Fibroblast of peridontal ligament (primary cell): Measurements from ENCODE around the gene DUSP16.
"Not testable (repeated sequence)": the region's sequence is repeated elsewhere in the genome, so short reads cannot be mapped to it uniquely, and the experiment has no call there.

Experiments used
- DNase-seq: peaks from one replicate; pipeline ENCODE4 v3.0.0-alpha.2; 2010; ENCODE audit errors: extremely low read depth

DUSP16 gene

DNA sequence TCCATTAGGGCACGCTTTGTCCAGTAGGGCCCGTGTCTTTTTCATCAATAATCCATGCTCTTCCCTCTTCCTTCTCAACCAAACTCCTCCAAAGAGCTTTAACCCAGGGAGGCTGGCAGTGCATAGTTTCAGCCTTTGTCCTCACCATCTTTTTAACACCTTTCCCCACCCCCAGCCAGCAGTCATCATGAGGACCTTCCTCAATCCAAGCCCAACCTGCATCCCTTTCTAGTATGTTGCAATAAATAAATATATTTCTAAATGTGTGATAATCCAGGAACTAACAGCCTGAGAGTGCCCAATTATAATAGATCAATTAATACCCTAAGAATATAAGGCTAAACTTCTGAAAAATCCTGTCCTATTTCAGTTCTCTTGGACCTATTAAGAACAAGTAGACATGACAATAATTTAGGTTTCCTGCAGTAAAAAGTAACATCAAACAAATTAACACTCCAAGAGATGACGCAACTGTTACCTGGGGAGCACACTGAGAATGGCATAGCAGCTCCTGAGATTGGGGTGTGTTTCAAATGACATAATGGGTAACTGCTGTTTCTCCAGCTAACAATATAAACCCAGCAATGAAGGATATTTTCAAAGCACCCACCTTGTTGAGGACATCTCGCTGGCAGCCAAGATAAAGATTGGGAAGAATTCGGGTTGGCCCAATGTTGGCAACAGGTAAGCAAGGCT is 62.6 kb downstream of the DUSP16 start:
- DNase-seq, result no peak

GRCh38 chr12:12498210-12498609 is 64.5 kb downstream of the DUSP16 start:
- no peak for DNase-seq

DNA sequence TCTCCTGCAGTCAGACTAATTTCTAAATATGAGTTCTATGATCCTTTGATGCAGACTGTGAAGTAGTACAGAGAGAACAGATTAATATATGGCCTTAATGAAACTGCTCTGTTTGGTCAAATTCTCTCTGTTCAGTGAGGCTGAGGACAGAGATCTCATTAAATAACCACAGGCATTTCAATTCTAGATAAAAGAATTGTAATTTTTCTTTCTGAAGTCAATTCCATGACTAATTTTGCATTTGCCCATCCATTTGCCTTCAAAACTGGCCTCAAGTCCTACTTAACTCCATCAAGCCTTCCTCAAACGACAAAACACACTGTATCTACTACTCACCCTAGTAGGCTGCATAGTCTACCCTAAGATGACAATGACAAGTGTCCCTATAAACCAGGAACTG is 67.1 kb downstream of the DUSP16 start:
- no peak for DNase-seq

DNA sequence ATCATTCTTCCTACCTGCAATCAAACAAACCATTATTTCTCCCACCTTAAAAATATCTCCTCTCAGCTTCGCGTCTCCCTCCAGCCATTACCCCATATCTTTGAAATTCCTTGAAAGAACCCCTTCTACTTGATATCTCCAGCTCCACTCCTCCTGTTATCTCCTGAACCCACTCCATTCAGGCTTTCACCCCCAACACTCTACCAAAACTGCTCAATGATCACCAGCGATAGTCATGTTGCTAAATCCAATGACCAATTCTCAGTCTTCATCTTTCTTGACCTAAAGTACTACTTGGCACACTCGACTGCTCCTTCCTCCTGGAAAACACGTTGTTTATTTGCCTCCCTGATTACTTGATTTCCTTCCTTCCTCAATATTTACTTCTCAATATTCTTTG is 70.1 kb downstream of the DUSP16 start:
- no peak for DNase-seq

DNA sequence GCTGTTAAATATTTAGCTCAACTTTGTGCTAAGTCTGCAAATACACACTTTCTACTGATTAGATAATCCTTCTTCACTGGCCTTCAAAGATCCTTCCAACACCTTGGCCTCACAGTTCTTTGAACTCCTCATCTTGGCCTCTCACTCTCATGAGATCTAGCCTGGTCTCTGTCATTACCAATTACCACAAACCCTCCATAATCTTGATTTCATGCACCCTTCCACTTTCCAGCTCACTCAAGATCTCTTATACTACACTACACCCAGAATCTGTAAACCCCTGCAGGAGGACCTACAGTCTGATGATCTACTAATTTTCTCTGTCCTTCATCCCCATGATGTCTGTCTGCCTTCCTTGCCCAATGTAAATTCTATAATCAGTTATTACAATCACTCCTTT is 71.1 kb downstream of the DUSP16 start:
- DNase-seq, result no peak

- no peak for DNase-seq
Observed at GRCh38 chr12:12488823-12489550, 73.7 kb downstream of the DUSP16 start.

GRCh38 chr12:12488296-12488695 is 74.4 kb downstream of the DUSP16 start:
- no peak for DNase-seq

DNA sequence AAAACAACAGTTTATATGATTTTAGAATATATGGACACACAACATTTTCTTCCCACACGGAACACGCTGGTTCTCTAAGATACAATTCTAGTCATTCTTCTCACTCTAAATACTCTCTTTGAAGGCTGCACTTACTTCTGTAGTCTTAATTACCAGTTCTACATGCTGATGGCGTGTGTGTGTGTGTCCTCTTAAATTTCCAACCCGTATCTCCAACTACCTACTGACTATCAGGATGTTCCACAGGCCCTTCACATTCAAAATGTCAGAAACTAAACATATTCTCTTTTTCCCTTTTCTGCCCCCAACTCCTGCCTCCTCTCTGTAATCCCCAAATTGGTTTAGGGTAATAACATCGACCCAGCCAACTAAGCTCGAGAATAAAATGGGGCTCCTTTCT is 75.2 kb downstream of the DUSP16 start:
- DNase-seq, result no peak

GRCh38 chr12:12486661-12487240 is 75.9 kb downstream of the DUSP16 start:
- no peak for DNase-seq

DNA sequence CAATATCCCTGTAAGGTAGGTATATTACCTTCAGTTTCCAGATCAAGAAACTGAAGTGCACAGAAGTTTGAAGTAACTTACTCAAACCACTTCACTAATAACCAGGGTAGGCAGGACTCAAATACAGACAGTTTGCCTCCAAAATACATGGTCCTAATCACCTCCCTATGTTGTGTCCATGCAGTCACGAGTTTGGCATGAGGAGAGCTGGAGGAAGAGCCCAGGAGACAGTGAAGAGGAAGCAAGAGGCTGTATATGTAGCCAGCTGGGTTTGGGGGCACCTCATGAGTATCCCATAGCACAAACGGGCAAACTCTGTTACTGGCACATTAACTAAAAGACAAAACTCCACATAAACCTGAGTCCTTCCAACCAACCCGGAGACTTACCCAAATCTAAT is 79.2 kb downstream of the DUSP16 start:
- no peak for DNase-seq

GRCh38 chr12:12482959-12483358 is 79.7 kb downstream of the DUSP16 start:
- DNase-seq, result no peak

- DNase-seq, result no peak
Observed at GRCh38 chr12:12482150-12482761, 80.4 kb downstream of the DUSP16 start.

- DNase-seq, result no peak
Observed at GRCh38 chr12:12481631-12482030, 81.0 kb downstream of the DUSP16 start.

DNA sequence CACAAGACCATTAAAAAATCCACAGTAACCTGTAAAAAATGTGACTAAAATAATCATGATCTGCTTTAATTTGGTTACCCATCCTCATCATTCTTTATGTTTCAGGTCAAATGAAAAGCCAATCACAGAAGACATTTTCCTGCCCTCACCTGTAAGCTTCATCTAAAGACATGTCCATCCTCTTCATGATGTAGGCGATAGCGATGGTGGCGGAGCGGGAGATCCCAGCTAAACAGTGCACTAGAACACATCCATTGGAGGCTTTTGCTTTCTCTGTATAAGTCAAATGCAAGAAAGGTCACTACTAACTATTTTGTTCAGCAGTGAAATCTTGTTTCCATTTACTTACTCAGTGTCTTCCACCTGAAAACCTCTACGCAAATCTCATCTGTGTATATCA is 82.6 kb downstream of the DUSP16 start:
- DNase-seq, result no peak

GRCh38 chr12:12477532-12477890 is 85.2 kb downstream of the DUSP16 start:
- DNase-seq, result no peak

GRCh38 chr12:12476857-12477531 is 85.7 kb downstream of the DUSP16 start:
- no peak for DNase-seq

GRCh38 chr12:12474931-12475795 is 87.5 kb downstream of the DUSP16 start:
- no peak for DNase-seq

GRCh38 chr12:12474471-12474928 is 88.2 kb downstream of the DUSP16 start:
- no peak for DNase-seq

DNA sequence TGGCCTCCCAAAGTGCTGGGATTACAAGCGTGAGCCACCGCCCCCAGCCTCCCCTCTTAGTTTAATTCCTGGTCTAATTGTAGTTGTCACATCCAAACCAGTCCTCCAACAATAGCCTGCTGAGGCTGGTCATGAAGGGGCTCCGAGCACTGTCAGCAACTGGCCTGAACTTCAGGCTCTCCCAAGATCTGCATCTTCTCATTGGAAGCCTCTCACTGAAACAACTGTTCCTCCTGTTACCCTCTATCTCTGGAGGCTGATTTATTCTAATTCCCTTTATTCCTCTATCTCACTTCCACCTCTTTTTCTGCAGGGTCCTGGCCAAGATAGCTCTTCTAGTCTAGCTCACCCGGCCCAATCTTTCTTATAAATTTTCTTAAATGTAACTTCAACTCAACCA is 89.4 kb downstream of the DUSP16 start:
- no peak for DNase-seq

GRCh38 chr12:12471982-12472961 is 90.4 kb downstream of the DUSP16 start:
- DNase-seq, result not testable (repeated sequence)
